HepG2 (cell line): ENCODE results near the gene GLIS2. TPM values are rescaled to one million over a fixed set of nuclear protein-coding genes. Genes with fewer than 3 reads are reported as not detected.

Source experiments
- HDAC6 ChIP-seq: fragments of 200-600 bp; sonication (generic); IDR thresholded peaks from 2 replicates; pipeline ENCODE4 v1.7.0; 2017; ENCODE audit warnings: mild to moderate bottlenecking, antibody characterized with exemption, low read length, low read depth
- HNF4G ChIP-seq, 2 experiments: sonication (generic) in 1 of 2; formaldehyde crosslinking in 1 of 2; IDR thresholded peaks; 2 replicates each; pipeline versions ENCODE4 v1.4.0 to v1.6.1; 2011 to 2020; ENCODE audit warnings: borderline replicate concordance in 2 of 2, low read depth in 2 of 2, mild to moderate bottlenecking in 2 of 2, low read length in 1 of 2, missing genetic modification reagents in 1 of 2, moderate library complexity in 1 of 2
- KLF15 ChIP-seq: sonication (generic); formaldehyde crosslinking; IDR thresholded peaks from 2 replicates; pipeline ENCODE4 v1.8.1; 2023; ENCODE audit warnings: borderline replicate concordance, mild to moderate bottlenecking, inconsistent platforms, missing genetic modification reagents, mixed read lengths
- ONECUT2 ChIP-seq: sonication (generic); formaldehyde crosslinking; IDR thresholded peaks from 2 replicates; pipeline ENCODE4 v1.4.0; 2020; ENCODE audit warnings: missing genetic modification reagents
- PCBP1 ChIP-seq: fragments of 200-400 bp; formaldehyde crosslinking; IDR thresholded peaks from 2 replicates; pipeline ENCODE4 v1.6.1; 2017; ENCODE audit warnings: mild to moderate bottlenecking, low read depth, low read length, borderline replicate concordance
- PHF21A ChIP-seq: sonication (generic); formaldehyde crosslinking; IDR thresholded peaks from 2 replicates; pipeline ENCODE4 v1.5.0; 2020; ENCODE audit warnings: mild to moderate bottlenecking, missing genetic modification reagents
- RFX3 ChIP-seq: IDR thresholded peaks from 2 replicates; pipeline ENCODE4 v1.6.1; 2016; ENCODE audit warnings: missing biosample characterization, missing genetic modification reagents
- SMARCC2 ChIP-seq: fragments of 450-650 bp; IDR thresholded peaks from 2 replicates; pipeline ENCODE4 v1.6.1; 2017; ENCODE audit warnings: antibody characterized with exemption, mild to moderate bottlenecking
- SOX13 ChIP-seq, 3 experiments: fragments of 450-650 bp in 1 of 3; sonication (generic) in 1 of 3; formaldehyde crosslinking in 1 of 3; IDR thresholded peaks in 2 of 3; conservative IDR thresholded peaks in 1 of 3; 2 replicates each; pipeline versions ENCODE4 v1.5.0 to v1.6.1; 2016 to 2020; ENCODE audit warnings: antibody characterized with exemption in 1 of 3, mild to moderate bottlenecking in 1 of 3, missing compliant biosample characterization in 1 of 3, missing genetic modification reagents in 1 of 3, moderate library complexity in 1 of 3
- STAT5B ChIP-seq: sonication (generic); formaldehyde crosslinking; IDR thresholded peaks from 2 replicates; pipeline ENCODE4 v1.4.0; 2020; ENCODE audit warnings: missing genetic modification reagents
- TBP ChIP-seq: sonication (generic); formaldehyde crosslinking; IDR thresholded peaks from 2 replicates; pipeline ENCODE4 v1.5.0; 2020; ENCODE audit warnings: missing genetic modification reagents
- XBP1 ChIP-seq: sonication (generic); formaldehyde crosslinking; IDR thresholded peaks from 2 replicates; pipeline ENCODE4 v1.5.0; 2020; ENCODE audit warnings: missing genetic modification reagents
- ZNF20 ChIP-seq: sonication (generic); formaldehyde crosslinking; IDR thresholded peaks from 2 replicates; pipeline ENCODE4 v1.4.0; 2020; ENCODE audit warnings: mild to moderate bottlenecking, moderate library complexity, missing genetic modification reagents
- ZNF383 ChIP-seq: sonication (generic); formaldehyde crosslinking; IDR thresholded peaks from 2 replicates; pipeline ENCODE4 v1.4.0; 2020; ENCODE audit warnings: missing genetic modification reagents, mild to moderate bottlenecking, borderline replicate concordance
- ZNF432 ChIP-seq: sonication (generic); formaldehyde crosslinking; IDR thresholded peaks from 2 replicates; pipeline ENCODE4 v1.5.0; 2020; ENCODE audit warnings: missing genetic modification reagents, mild to moderate bottlenecking, borderline replicate concordance
- ZNF441 ChIP-seq: sonication (generic); formaldehyde crosslinking; IDR thresholded peaks from 2 replicates; pipeline ENCODE4 v1.7.0; 2021; ENCODE audit warnings: missing genetic modification reagents, borderline replicate concordance
- ZNF501 ChIP-seq: sonication (generic); formaldehyde crosslinking; IDR thresholded peaks from 2 replicates; pipeline ENCODE4 v1.5.1; 2020; ENCODE audit warnings: mild to moderate bottlenecking, moderate library complexity, missing genetic modification reagents
- ZNF570 ChIP-seq: sonication (generic); formaldehyde crosslinking; IDR thresholded peaks from 2 replicates; pipeline ENCODE4 v1.4.0; 2020; ENCODE audit warnings: mild to moderate bottlenecking, missing genetic modification reagents, borderline replicate concordance
- ZNF816 ChIP-seq: sonication (generic); formaldehyde crosslinking; IDR thresholded peaks from 2 replicates; pipeline ENCODE4 v1.8.0; 2022; ENCODE audit warnings: missing genetic modification reagents, mild to moderate bottlenecking, borderline replicate concordance
- polyA plus RNA-seq, 8 experiments: library from polyadenylated mRNA; depleted of rRNA in 3 of 8; stranded (reverse) in 7 of 8; unstranded in 1 of 8; fragments of >200 nt; fragmentation: Illumina TruSeq in 4 of 8; extraction: Trizol in 4 of 8; gene quantifications; 2 replicates each; pipeline versions ENCODE4 v1.2.1 to v1.2.3, GENCODE V29; 2011 to 2016; ENCODE audit warnings: low read depth in 4 of 8, missing spikeins in 1 of 8, mixed read lengths in 1 of 8; ENCODE audit not compliant: insufficient read depth in 1 of 8
- total RNA-seq, 5 experiments: library from RNA; depleted of rRNA; stranded (reverse); fragments of >200 nt; fragmentation: Illumina TruSeq; extraction: Trizol; gene quantifications; 2 replicates each; pipeline ENCODE4 v1.2.3, GENCODE V29; 2016; ENCODE audit warnings: low read depth in 1 of 5
- TF ChIP-seq, protein P1 (sequence below): IDR thresholded peaks from 2 replicates; pipeline ENCODE4 v1.6.1; 2016; ENCODE audit warnings: low read depth, missing genetic modification reagents, missing compliant biosample characterization
- TF ChIP-seq, protein P2 (sequence below): IDR thresholded peaks from 2 replicates; pipeline ENCODE4 v1.6.1; 2016; ENCODE audit warnings: low read depth
- TF ChIP-seq, protein P3 (sequence below): conservative IDR thresholded peaks from 2 replicates; pipeline ENCODE4 v1.6.1; 2018; ENCODE audit warnings: missing genetic modification reagents

The GLIS2 gene
- total and polyA plus RNA-seq, 2 of the 13 experiments (the other 11 are each of a cell fraction or from before 2014, with no cell fraction given), result 0.28 to 0.29 TPM

DNA sequence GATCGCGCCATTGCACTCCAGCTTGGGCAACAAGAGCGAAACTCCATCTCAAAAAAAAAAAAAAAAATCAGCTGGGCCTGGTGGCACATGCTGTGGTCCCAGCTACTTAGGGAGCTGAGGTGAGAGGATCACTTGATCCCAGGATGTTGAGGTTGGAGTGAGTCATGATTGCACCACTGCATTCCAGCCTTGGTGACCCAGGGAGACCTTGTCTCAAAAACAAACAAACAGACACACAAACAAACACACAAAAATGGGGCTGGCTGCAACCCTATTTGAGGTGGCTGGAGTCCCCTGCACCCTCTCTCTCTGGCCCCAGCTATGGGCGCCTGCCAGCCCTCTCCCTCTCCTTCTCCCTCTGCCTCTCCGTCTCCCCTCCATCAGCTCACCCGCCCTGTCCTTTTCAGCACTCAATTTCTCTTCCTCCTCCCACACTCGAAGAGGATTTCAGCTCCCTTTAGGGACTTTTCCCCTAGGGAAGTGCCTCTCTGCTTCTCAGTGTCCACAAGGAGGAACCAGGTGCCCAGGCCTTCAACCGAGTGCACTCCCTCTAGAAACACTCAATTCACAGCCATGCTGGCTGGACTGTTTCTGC is 25.5 kb upstream of the GLIS2 start (continued):
- TF ChIP-seq, protein P1, sequence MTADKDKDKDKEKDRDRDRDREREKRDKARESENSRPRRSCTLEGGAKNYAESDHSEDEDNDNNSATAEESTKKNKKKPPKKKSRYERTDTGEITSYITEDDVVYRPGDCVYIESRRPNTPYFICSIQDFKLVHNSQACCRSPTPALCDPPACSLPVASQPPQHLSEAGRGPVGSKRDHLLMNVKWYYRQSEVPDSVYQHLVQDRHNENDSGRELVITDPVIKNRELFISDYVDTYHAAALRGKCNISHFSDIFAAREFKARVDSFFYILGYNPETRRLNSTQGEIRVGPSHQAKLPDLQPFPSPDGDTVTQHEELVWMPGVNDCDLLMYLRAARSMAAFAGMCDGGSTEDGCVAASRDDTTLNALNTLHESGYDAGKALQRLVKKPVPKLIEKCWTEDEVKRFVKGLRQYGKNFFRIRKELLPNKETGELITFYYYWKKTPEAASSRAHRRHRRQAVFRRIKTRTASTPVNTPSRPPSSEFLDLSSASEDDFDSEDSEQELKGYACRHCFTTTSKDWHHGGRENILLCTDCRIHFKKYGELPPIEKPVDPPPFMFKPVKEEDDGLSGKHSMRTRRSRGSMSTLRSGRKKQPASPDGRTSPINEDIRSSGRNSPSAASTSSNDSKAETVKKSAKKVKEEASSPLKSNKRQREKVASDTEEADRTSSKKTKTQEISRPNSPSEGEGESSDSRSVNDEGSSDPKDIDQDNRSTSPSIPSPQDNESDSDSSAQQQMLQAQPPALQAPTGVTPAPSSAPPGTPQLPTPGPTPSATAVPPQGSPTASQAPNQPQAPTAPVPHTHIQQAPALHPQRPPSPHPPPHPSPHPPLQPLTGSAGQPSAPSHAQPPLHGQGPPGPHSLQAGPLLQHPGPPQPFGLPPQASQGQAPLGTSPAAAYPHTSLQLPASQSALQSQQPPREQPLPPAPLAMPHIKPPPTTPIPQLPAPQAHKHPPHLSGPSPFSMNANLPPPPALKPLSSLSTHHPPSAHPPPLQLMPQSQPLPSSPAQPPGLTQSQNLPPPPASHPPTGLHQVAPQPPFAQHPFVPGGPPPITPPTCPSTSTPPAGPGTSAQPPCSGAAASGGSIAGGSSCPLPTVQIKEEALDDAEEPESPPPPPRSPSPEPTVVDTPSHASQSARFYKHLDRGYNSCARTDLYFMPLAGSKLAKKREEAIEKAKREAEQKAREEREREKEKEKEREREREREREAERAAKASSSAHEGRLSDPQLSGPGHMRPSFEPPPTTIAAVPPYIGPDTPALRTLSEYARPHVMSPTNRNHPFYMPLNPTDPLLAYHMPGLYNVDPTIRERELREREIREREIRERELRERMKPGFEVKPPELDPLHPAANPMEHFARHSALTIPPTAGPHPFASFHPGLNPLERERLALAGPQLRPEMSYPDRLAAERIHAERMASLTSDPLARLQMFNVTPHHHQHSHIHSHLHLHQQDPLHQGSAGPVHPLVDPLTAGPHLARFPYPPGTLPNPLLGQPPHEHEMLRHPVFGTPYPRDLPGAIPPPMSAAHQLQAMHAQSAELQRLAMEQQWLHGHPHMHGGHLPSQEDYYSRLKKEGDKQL (CRISPR knock-in tag), result no peak
- TF ChIP-seq, protein P2, sequence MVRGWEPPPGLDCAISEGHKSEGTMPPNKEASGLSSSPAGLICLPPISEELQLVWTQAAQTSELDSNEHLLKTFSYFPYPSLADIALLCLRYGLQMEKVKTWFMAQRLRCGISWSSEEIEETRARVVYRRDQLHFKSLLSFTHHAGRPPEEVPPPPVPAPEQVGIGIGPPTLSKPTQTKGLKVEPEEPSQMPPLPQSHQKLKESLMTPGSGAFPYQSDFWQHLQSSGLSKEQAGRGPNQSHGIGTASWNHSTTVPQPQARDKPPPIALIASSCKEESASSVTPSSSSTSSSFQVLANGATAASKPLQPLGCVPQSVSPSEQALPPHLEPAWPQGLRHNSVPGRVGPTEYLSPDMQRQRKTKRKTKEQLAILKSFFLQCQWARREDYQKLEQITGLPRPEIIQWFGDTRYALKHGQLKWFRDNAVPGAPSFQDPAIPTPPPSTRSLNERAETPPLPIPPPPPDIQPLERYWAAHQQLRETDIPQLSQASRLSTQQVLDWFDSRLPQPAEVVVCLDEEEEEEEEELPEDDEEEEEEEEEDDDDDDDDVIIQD (CRISPR knock-in tag), result no peak
- TF ChIP-seq RFX3, result no peak
- no peak for TF ChIP-seq ONECUT2 (CRISPR knock-in tag)
- TF ChIP-seq ZNF570 (CRISPR knock-in tag), result no peak
- TF ChIP-seq PCBP1, result no peak
- TF ChIP-seq ZNF383 (CRISPR knock-in tag), result no peak
- no peak for TF ChIP-seq XBP1
- TF ChIP-seq ZNF20 (CRISPR knock-in tag), result no peak
- no peak for TF ChIP-seq PHF21A (CRISPR knock-in tag)
- no peak for TF ChIP-seq ZNF816 (CRISPR knock-in tag)
- TF ChIP-seq SOX13 (IDR thresholded peaks at IDR 0.05), result 0 out of 2 replicates have a peak, but pooled peaks have one; percentile 28
- no peak; a peak in 1 of 4 replicates for TF ChIP-seq SOX13 (CRISPR knock-in tag; conservative IDR thresholded peaks at IDR 0.05 in 1 of 2, IDR thresholded peaks at IDR 0.05 in 1 of 2)
- no peak for TF ChIP-seq KLF15 (CRISPR knock-in tag)
- no peak for TF ChIP-seq HDAC6
- no peak for TF ChIP-seq ZNF501 (CRISPR knock-in tag)
- no peak for TF ChIP-seq HNF4G (IDR thresholded peaks at IDR 0.05; ENCODE audit: borderline replicate concordance, low read depth, low read length)
- peak; percentile 49; the same call in 1 of the 2 replicates for TF ChIP-seq HNF4G (CRISPR knock-in tag; IDR thresholded peaks at IDR 0.05; ENCODE audit: borderline replicate concordance, low read depth)
- no peak for TF ChIP-seq TBP (CRISPR knock-in tag)
- TF ChIP-seq SMARCC2, result peak; percentile 13; the same call in 1 of the 2 replicates
- TF ChIP-seq STAT5B (CRISPR knock-in tag), result no peak
- TF ChIP-seq, protein P3, sequence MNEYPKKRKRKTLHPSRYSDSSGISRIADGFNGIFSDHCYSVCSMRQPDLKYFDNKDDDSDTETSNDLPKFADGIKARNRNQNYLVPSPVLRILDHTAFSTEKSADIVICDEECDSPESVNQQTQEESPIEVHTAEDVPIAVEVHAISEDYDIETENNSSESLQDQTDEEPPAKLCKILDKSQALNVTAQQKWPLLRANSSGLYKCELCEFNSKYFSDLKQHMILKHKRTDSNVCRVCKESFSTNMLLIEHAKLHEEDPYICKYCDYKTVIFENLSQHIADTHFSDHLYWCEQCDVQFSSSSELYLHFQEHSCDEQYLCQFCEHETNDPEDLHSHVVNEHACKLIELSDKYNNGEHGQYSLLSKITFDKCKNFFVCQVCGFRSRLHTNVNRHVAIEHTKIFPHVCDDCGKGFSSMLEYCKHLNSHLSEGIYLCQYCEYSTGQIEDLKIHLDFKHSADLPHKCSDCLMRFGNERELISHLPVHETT (CRISPR knock-in tag), result no peak
- TF ChIP-seq ZNF441 (CRISPR knock-in tag), result no peak
- TF ChIP-seq ZNF432, result no peak
